Omental fat pad (tissue), 4 donors: ENCODE data around the gene NT5DC1. TPM values are rescaled to one million over a fixed set of nuclear protein-coding genes. Genes with fewer than 3 reads are reported as not detected.

Experiments
- ATAC-seq: fragments of 150-250 bp; one replicate; pipeline ENCODE4 v1.9.1; 2016; ENCODE audit warnings: mild to moderate bottlenecking, moderate library complexity; ENCODE audit not compliant: low FRiP score
- DNase-seq: peaks from one replicate; pipeline ENCODE4 v3.0.0-alpha.2; 2019; ENCODE audit warnings: low spot score
- CTCF ChIP-seq, 3 donors: fragments of 450-650 bp; IDR thresholded peaks; one replicate each; pipeline ENCODE4 v1.5.1; 2016 to 2017; ENCODE audit warnings: antibody characterized with exemption in 3 of 3, mild to moderate bottlenecking in 3 of 3, moderate library complexity in 2 of 3
- total RNA-seq, 4 donors: library from RNA; depleted of rRNA; stranded (reverse); fragments of >200 nt; gene quantifications; one replicate each; pipeline ENCODE4 v1.1.0, GENCODE V29; 2016

NT5DC1 gene
- total RNA-seq, 4 donors from 2014 or later, result 6.1 to 8.7 (median 8.2) TPM

DNA sequence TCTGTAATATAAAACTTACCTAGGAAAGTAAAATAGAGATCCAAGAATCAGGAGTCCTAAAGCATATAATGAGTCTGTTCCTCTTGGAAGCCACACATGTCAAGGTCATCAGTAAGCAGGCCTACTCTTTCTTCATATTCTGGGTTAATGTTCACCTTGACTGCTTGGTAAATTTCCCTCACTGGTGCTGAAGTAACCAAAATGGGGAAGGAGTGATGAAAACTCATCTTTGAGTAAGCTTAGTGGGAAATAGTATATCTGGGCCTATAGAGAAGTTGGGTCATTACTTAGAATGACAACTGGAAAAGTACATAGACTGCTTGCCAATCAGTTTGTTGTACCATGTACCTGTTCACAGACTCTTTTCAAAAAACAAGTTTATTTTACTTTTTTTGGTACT lies 146.6 kb downstream of the NT5DC1 start:
- DNase-seq, result no peak
- ATAC-seq, result no peak
- TF ChIP-seq CTCF (IDR thresholded peaks at IDR 0.05), result no peak

GRCh38 chr6:116248577-116248976 lies 147.9 kb downstream of the NT5DC1 start:
- DNase-seq (no peak), ATAC-seq (no peak)

DNA sequence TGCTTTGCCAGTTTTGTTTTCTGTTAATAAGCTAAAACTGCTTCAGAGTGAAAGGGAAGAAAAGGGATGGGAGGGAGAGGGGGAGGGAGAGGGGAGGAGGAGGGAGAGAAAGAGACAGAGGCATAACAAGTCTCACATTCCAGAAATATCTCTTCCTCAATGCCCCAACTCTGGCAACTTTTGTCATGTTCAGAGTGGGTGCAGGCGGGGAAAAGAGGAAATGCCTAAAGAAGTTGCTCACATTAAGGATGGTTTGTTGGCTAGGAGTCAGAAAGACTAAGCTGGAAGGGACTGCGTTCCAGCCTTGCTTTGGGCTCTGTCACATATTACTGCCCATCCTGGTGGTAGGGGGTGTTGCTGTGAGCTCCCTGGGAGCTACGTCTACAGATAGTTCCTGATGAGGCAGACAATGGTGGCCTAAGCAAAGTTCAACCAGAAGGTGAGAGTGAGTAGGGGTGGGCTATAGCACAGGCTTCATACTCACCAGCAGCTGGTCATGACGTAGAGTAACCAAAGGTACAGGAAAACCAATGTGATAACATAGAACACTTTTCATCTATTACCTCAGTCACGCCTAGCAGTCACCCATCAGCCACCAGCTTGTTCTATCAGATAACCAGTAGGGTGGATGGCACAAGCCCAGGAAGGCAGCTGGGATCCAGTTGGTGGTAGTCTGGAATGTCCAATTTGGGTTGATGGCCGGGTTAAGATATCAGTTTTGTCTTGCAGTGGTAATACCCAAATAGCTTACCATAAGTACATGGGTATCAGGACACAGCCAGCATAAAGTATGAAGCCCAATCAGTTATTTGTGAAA lies 151.1 kb downstream of the NT5DC1 start:
- ATAC-seq (no peak), DNase-seq (no peak)
- no peak for TF ChIP-seq CTCF (IDR thresholded peaks at IDR 0.05)

More at GRCh38 chr6:116248577-116248976, 147.9 kb downstream of the NT5DC1 start:
- TF ChIP-seq CTCF (IDR thresholded peaks at IDR 0.05), result no peak

DNA sequence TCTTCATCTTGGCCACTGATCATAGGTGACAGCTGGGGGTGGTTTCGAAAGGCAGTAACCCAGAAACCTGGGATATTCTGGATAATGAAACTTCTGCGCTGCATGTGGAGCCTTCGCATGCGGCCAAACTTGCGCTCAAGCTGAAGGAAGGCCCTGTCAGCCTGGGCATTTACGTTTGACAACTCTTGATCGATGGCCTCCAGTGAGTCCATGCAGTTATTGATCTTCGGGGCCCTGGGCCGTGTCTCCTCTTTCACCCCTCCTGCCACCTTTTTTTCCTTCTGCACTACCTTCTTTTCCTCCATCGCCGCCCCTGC lies 152.5 kb downstream of the NT5DC1 start:
- DNase-seq (no peak), ATAC-seq (no peak)
- TF ChIP-seq CTCF (IDR thresholded peaks at IDR 0.05), result no peak

DNA sequence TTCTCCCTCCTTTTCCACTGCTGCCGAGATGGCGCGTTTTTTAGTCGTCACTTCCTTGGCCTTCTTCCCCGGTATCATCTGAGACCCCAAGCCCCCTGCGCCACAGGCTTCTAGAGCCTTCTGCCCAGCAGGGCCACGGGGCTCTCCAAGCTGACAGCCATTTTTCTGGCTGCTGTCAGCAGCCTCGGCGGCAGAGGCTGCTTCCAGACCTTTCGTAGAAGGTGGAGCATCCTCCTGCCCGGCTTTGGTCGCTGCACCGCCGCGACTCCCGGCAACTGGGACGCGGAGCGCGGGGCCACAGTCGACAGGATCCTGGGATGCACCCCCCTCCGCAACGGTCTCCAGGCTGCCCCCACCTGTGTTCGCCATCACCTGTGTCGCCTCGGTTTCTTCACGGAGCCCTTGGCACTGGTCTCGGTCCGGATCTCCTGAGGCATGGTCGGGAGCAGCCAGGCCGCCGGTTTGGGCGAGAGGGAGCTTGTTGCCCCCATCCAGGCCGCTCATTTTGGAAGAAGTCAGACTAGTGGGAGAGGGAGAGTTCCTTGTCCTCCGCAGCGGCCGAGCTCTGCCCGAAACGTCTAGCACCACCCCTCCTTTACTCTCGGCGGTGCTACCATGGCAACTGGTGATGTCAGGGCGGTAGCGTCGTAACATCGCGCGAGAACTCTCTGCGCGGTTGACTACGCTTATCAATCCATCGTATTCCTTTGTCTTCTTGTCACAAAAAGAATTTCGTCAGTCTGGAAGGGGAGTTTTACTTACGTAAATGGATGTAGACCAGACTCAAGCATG lies 153.0 kb downstream of the NT5DC1 start, which contains the start of gene TSPYL4:
TSPYL4 (minus strand) TSS at position 571 of the 792 bp plus-strand sequence; CDS start at position 504, 67 bp downstream.
- no peak for TF ChIP-seq CTCF (IDR thresholded peaks at IDR 0.05)
- ATAC-seq, result peak; percentile 97
- peak; percentile 92 for DNase-seq

GRCh38 chr6:116254297-116255056 lies 153.8 kb downstream of the NT5DC1 start:
- TF ChIP-seq CTCF (IDR thresholded peaks at IDR 0.05), result no peak
- ATAC-seq (no peak), DNase-seq (no peak)
